Nephron progenitor cell (in vitro differentiated cells): ENCODE measurements around the gene GABRG3.

Source experiments
- DNase-seq: peaks from one replicate; pipeline ENCODE4 v3.0.0; 2021
- H3K27ac Mint-ChIP-seq: 2 replicates; pipeline ENCODE4 v1.8.0; 2021; ENCODE audit warnings: mild to moderate bottlenecking, moderate library complexity, mixed read lengths
- H3K27me3 Mint-ChIP-seq: 2 replicates; pipeline ENCODE4 v1.8.0; 2021; ENCODE audit warnings: mild to moderate bottlenecking, low read depth, mixed read lengths; ENCODE audit not compliant: poor library complexity
- H3K36me3 Mint-ChIP-seq: 2 replicates; pipeline ENCODE4 v1.8.0; 2021; ENCODE audit warnings: low read depth, mixed read lengths
- H3K4me1 Mint-ChIP-seq: 2 replicates; pipeline ENCODE4 v1.8.0; 2021; ENCODE audit warnings: mixed read lengths
- H3K4me3 Mint-ChIP-seq: 2 replicates; pipeline ENCODE4 v1.8.0; 2021; ENCODE audit warnings: mild to moderate bottlenecking, moderate library complexity, mixed read lengths
- H3K9me3 Mint-ChIP-seq: 2 replicates; pipeline ENCODE4 v1.8.0; 2021; ENCODE audit warnings: mild to moderate bottlenecking, moderate library complexity, mixed read lengths
- CTCF ChIP-seq: fragments of 200-600 bp; sonication (generic); IDR thresholded peaks from 2 replicates; pipeline ENCODE4 v1.5.0; 2021; ENCODE audit warnings: antibody characterized with exemption

The GABRG3 gene

DNA sequence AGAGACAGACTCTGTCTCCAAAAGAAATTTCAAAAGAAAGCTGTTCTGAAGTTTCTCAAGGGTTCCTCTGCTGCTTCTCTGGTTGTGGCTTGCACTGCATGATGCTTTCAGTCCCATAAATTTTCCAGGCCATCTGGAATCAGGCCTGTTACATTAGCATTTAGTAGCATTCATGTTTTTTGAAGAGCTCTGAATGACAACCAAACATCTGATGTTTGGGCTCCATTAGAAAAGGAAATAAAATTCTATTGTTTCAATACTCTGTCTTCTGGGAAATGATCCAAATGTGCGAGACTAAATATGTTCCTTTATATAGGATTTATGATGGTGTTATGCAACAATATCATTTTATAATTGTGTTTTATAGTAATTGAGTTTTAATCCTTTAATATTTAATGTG is 455.8 kb downstream of the GABRG3 start:
- Mint-ChIP-seq H3K9me3 (peaks cover 23% of the 10 kb centered on the region), H3K36me3 (no peaks in the 10 kb centered on the region), H3K27me3 (no peaks in the 10 kb centered on the region), H3K4me1 (no peaks in the 10 kb centered on the region), H3K4me3 (no peak overlapping the region), H3K27ac (no peak overlapping the region)
- no peak for TF ChIP-seq CTCF
- DNase-seq = no peak

DNA sequence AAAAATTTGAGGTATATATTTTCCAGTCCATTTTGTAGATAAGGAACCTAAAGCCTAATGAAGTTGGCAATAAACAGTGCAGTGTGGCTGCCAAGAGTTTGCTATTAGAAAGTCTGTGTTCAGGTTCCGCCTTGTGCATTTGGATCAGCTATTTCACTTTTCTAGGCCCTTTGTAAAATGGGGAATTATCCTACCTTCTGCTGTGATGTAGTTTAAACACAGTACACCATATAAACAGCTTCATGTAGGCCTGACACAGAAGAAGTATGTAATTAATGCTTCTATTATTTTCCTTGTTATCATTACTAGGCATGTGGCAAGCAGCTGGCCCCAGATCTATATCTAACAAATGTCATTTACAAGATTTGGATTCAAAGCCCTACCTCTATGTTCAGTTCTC is 456.3 kb downstream of the GABRG3 start:
- no peak for DNase-seq
- TF ChIP-seq CTCF = no peak
- H3K27me3 Mint-ChIP-seq = no peaks in the 10 kb centered on the region
- H3K4me3 Mint-ChIP-seq = no peak overlapping the region
- H3K36me3 Mint-ChIP-seq = no peaks in the 10 kb centered on the region
- H3K27ac Mint-ChIP-seq = no peak overlapping the region
- H3K4me1 Mint-ChIP-seq = no peaks in the 10 kb centered on the region
- peaks cover 24% of the 10 kb centered on the region for H3K9me3 Mint-ChIP-seq

GRCh38 chr15:27428151-27428550 is 457.2 kb downstream of the GABRG3 start:
- Mint-ChIP-seq H3K9me3 (peaks cover 29% of the 10 kb centered on the region), H3K4me1 (no peaks in the 10 kb centered on the region), H3K27ac (no peak overlapping the region), H3K27me3 (no peaks in the 10 kb centered on the region), H3K4me3 (no peak overlapping the region), H3K36me3 (no peaks in the 10 kb centered on the region)
- no peak for TF ChIP-seq CTCF
- DNase-seq = no peak

- Mint-ChIP-seq H3K36me3 (no peaks in the 10 kb centered on the region), H3K27me3 (no peaks in the 10 kb centered on the region), H3K4me1 (no peaks in the 10 kb centered on the region), H3K27ac (no peak overlapping the region), H3K9me3 (peaks cover 29% of the 10 kb centered on the region), H3K4me3 (no peak overlapping the region)
- DNase-seq = no peak
- no peak for TF ChIP-seq CTCF
Observed at GRCh38 chr15:27429577-27429976, 458.6 kb downstream of the GABRG3 start.

DNA sequence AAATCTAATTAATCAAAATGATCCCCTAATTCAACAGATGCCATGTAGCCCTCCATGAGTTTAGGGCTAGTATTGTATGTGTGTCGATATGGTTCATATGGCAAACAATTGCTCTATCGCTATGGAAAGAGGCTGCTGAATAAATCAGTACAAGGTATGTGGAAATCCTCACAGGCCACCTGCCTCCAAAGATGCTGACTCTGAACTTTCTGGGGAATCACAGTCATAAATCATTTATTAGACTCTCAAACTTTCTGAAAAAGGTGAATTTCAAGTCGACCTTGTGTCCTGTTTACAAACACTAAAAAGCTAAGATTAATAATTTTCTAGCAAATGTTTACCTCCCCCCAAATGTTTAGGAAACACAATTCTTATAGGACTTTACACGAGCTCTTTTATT is 462.6 kb downstream of the GABRG3 start:
- Mint-ChIP-seq H3K36me3 (no peaks in the 10 kb centered on the region), H3K27ac (no peak overlapping the region), H3K4me1 (no peaks in the 10 kb centered on the region), H3K4me3 (no peak overlapping the region), H3K27me3 (no peaks in the 10 kb centered on the region), H3K9me3 (peaks cover 42% of the 10 kb centered on the region)
- no peak for DNase-seq
- no peak for TF ChIP-seq CTCF

GRCh38 chr15:27438403-27439375 is 467.7 kb downstream of the GABRG3 start:
- Mint-ChIP-seq H3K27me3 (peaks cover 4% of the 10 kb centered on the region), H3K27ac (peak overlapping the region; percentile 52), H3K4me3 (no peak overlapping the region), H3K36me3 (no peaks in the 10 kb centered on the region), H3K4me1 (peaks cover 5% of the 10 kb centered on the region), H3K9me3 (peaks cover 13% of the 10 kb centered on the region)
- no peak for DNase-seq
- TF ChIP-seq CTCF = no peak
